Inferior parietal cortex (tissue), 1 donor: ENCODE measurements around the gene C1R.

Source experiments
- DNase-seq: peaks from one replicate; pipeline ENCODE4 v3.0.0-alpha.2; 2016; ENCODE audit errors: extremely low spot score

Gene C1R

GRCh38 chr12:7099290-7099996, 7.2 kb upstream of the C1R start:
- no peak for DNase-seq

DNA sequence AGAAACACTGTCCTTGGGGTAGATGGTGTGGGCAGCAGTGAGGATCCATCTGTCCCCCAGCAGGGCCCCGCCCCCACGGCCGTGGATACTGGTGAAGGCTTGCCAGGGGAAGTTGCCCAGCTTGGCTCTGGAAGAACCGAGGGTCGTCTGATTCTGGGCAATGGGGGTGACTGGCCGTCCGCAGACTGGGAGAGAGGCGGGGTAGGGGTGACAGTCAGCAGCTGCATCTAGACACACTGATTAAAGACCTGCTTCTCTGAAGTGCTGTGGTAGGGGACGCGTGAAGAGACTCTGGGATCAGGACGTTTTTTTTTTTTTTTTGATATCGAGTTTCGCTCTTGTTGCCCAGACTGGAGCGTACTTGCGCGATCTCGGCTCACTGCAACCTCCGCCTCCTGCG, 4.7 kb upstream of the C1R start:
- no peak for DNase-seq

DNA sequence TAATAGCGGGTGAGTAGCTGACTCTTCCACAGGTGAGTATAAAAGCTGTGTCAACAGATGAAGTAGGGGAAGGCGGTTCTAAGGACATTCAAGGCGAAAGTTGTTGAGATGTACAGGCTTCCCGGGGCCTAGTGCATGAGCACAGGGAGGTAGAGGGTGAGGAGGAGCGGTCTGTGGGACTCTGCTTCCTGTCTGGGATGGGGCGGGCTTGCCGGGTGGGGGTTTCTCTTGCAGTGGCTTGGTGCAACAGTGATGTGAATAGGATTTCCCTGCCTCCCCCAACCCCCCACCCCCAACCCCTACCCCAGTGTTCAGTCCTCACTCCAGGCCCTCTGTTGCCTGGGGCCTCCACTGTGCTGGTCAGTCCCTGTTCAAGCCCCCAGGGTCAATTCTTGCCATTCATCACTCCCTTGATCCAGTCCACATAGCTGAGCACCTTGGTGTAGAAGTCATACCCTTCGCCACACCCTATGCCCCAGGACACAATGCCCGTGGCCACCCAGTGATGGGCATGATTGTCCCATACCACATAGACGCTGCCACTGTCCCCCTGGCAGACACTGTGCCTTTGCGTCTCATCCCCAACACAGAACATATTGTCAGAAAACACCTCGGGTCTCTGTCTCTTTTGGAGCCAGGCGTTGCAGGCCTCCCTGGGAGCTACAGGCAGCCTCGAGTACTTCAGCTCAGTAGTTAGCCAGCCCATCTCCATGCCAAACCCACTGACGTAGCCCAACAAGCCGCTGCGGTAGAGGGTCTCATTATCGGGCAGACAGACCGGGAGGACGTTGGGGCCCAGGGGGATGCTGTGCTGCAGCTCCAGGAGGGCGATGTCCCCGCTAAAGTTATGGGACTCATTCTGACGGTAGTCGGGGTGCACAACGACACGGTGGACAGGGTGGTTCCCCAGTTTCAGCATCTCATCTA, 4.0 kb upstream of the C1R start:
- no peak for DNase-seq

GRCh38 chr12:7093892-7094291, 1.6 kb upstream of the C1R start:
- DNase-seq, result no peak

- no peak for DNase-seq
Observed at GRCh38 chr12:7093486-7093885, 1.2 kb upstream of the C1R start.

GRCh38 chr12:7092986-7093460, 778 bp upstream of the C1R start:
- no peak for DNase-seq

DNA sequence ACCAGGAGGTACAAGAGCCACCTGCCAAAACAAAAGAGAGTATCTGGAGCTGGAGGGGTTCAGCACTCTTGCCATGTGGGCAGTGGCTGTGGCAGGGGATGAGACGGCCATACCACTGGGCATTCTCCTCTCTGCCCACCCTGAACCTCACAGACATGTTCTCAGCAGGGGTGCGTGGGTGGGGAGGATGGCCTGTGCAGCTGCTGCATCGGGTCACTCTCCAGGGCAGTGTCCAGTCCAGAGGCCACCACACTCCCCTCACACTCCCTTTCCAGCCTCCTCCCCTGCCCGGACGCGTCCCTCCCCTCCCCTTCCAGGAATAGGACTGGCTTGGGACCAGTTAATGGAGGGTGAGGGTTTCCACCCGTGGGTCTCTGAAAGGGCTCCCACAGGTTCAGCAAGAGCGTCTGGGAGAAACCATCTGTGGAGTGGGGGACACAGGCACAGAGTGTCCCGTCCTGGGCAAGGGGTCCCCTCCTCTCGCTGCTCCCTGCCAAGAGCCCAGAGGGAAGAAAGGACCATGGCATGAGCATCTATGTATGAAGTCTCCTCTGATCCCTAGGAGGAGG, 501 bp downstream of the C1R start:
- no peak for DNase-seq

DNA sequence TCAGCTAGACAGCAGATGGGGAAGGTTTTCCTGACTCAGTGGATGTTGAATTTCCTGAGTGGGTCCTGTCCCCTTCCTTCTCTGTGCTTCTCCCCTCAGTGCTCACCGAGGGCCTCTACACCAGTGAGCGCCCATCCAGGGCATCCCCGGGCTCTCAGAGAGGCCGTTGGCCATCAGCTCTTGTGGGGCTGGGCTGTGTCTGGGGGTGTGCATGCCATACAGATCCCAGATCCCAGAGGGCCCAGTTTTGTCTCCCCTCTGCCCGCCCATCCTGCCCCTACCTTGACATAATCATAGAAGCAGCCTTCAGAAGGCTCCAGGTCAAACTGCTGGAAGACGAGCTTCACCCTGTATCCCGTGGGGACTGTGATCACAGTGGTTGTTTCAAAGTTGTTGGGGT, 1.1 kb downstream of the C1R start:
- DNase-seq, result no peak

DNA sequence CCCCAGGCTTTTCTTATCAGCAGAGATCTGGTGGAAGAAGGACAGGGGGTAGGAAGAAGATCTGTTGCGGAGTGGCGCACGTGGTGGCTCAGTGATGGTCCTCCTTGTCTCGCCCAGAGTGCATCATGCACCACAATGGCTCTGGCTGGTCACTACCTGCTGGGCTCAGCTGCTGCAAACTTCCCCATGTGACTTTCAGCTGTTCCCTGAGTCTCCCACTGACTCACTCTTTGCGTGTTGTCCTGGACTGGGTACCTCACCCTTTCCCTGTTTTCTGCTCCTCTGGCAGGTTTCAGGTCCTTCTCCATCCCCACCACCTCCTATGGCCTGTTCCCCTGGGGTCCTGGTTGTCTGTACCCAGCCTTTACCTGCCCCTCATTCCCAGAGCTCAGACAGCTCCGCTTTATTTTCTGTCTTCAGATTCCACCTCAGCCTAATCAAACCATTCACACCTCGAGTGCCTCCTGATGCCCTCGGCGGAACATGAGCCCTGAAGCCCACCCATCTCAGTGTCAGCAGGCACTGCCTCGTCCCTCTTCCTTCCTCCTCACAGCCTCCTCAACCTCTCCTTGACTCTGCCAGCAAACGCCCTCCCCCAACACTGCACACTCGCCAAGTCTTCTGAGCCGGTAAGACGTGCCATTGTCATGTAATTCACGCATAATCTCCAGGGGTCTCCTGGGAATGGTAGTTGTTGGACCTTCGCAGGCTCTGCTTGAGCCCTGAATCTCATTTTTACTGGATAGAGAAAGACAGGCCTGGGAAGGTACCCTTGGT, 1.8 kb downstream of the C1R start:
- no peak for DNase-seq

GRCh38 chr12:7089196-7089871, 2.9 kb downstream of the C1R start:
- no peak for DNase-seq

DNA sequence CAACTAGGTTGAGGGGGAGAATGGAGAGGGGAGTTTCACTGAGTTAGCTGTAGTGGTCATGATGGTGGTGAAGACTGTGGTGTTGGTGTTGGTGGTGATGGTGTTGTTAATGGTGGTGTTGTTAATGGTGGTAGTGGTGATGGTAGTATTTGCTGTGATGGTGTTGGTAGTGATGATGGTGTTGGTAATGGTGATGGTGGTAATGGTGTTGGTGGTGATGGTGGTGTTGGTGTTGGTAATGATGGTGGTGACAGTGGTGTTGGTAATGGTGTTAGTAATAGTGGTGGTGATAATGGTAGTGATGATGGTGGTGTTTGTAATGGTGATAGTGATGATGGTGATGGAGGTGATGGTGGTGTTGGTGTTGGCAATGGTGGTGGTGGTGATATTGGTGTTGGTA, 9.1 kb downstream of the C1R start:
- no peak for DNase-seq

GRCh38 chr12:7081037-7081436, 11.2 kb downstream of the C1R start:
- DNase-seq, result no peak

DNA sequence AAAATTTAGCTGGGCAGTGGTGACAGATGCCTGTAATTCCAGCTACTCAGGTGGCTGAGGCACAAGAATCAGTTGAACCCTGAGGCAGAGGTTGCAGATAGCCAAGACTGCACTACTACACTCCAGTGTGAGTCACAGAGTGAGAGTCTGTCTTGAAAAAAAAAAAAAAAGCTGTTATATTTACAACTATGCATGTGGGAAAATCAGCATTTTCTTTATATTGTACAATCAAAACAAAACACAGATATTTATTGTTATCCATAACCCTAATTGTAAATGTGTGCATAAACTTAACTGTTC, 12.5 kb downstream of the C1R start:
- no peak for DNase-seq

GRCh38 chr12:7078163-7078562, 14.1 kb downstream of the C1R start:
- no peak for DNase-seq

- DNase-seq, result no peak
Observed at GRCh38 chr12:7076493-7076892, 15.8 kb downstream of the C1R start.

DNA sequence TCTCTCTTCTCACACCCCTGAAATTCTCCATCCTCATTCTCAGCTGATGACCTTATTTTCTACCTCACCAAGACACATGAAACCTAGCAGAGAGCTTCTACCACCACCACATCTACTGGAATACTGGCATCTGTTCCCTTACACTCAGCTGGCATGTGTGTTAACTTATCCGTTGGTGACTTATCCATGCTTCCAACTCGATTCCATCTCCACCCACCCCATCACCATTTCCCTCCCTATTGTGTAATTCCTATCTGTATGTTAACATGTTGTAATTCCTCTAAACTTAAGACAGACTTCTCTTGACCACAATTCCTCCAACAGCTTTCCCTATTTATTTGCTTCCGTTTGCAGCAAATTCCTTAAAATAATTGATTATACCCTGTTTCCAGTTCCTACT, 16.3 kb downstream of the C1R start:
- no peak for DNase-seq

GRCh38 chr12:7075518-7075917, 16.7 kb downstream of the C1R start:
- DNase-seq, result no peak

DNA sequence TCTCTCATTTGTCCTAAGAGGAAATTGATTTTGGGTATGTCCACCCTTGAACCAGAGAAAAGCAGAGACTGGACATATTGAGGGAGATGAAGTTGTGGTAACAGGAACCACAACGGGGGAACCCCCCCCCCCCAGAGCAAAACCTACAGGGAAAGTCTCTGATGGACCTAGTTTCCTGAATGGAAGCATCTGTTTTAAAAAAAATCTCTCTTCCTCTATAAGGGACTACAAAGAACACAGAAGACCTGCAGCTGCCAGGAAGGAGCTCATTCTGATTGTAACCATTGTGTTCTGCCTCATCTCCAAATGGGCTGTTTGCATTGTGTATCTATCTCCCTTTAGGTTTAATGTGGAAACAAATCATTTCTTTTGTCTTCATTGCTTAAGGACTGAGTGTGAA, 18.3 kb downstream of the C1R start:
- no peak for DNase-seq

DNA sequence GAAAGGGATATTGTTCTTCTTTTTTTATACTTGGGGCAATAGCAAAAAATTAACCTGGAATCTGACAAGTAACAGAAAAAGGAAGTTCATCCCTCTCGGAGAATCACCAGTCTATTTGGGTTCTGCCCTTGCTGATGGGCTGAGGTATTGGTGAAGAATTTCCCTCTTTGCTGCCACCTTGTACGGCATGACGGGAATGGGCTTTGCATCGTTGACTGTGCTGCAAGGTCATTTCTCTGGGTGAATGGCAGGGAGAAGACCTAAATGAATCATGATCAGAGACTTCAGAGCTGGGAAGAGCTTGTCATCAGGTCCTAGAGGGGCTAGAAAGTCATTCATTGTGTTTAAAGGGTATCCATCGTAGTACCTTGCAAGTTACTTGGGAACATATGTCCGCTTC, 19.7 kb downstream of the C1R start:
- no peak for DNase-seq

- DNase-seq, result no peak
Observed at GRCh38 chr12:7072035-7072434, 20.2 kb downstream of the C1R start.

GRCh38 chr12:7069386-7069785, 22.9 kb downstream of the C1R start:
- no peak for DNase-seq

GRCh38 chr12:7068994-7069346, 23.3 kb downstream of the C1R start:
- no peak for DNase-seq
